ELR (cell line): Measurements from ENCODE around the gene GRIA4.
"Not testable (repeated sequence)": the region's sequence is repeated elsewhere in the genome, so short reads cannot be mapped to it uniquely, and the experiment has no call there.

Experiments used
- DNase-seq: peaks from one replicate; pipeline ENCODE4 v3.0.0-alpha.2; 2015; ENCODE audit warnings: low read depth

Gene GRIA4

GRCh38 chr11:105720096-105720495 is 110.2 kb downstream of the GRIA4 start:
- no peak for DNase-seq

GRCh38 chr11:105723269-105723668 is 113.4 kb downstream of the GRIA4 start:
- no peak for DNase-seq

GRCh38 chr11:105732611-105733010 is 122.7 kb downstream of the GRIA4 start:
- DNase-seq = no peak

- no peak for DNase-seq
These were observed 124.6 kb downstream of the GRIA4 start for GRCh38 chr11:105734426-105734825.

GRCh38 chr11:105738251-105738650 is 128.4 kb downstream of the GRIA4 start:
- DNase-seq = no peak

GRCh38 chr11:105738986-105739795 is 129.3 kb downstream of the GRIA4 start:
- DNase-seq = no peak

- no peak for DNase-seq
These were observed 130.5 kb downstream of the GRIA4 start for GRCh38 chr11:105740164-105740903.

- no peak for DNase-seq
These were observed 131.7 kb downstream of the GRIA4 start for GRCh38 chr11:105741488-105742020.

GRCh38 chr11:105754260-105754659 is 144.4 kb downstream of the GRIA4 start:
- no peak for DNase-seq

GRCh38 chr11:105754716-105755115 is 144.8 kb downstream of the GRIA4 start:
- no peak for DNase-seq

- DNase-seq = no peak
These were observed 147.2 kb downstream of the GRIA4 start for GRCh38 chr11:105757107-105757506.

- DNase-seq = no peak
These were observed 153.7 kb downstream of the GRIA4 start for GRCh38 chr11:105763594-105763993.

- no peak for DNase-seq
These were observed 158.1 kb downstream of the GRIA4 start for GRCh38 chr11:105767931-105768330.

- no peak for DNase-seq
These were observed 159.8 kb downstream of the GRIA4 start for GRCh38 chr11:105769627-105770026.

- not testable (repeated sequence) for DNase-seq
These were observed 163.6 kb downstream of the GRIA4 start for GRCh38 chr11:105773452-105773851.

- no peak for DNase-seq
These were observed 165.0 kb downstream of the GRIA4 start for GRCh38 chr11:105774899-105775298.

GRCh38 chr11:105780781-105781525 is 171.1 kb downstream of the GRIA4 start:
- no peak for DNase-seq

- no peak for DNase-seq
These were observed 171.9 kb downstream of the GRIA4 start for GRCh38 chr11:105781807-105782206.

- DNase-seq = no peak
These were observed 173.3 kb downstream of the GRIA4 start for GRCh38 chr11:105783216-105783615.

GRCh38 chr11:105785850-105786249 is 176.0 kb downstream of the GRIA4 start:
- DNase-seq = not testable (repeated sequence)

GRCh38 chr11:105786741-105787140 is 176.9 kb downstream of the GRIA4 start:
- DNase-seq = no peak
